Stimulated activated CD4-positive, alpha-beta T cell treated with anti-CD3 and anti-CD28 coated beads, TNF-alpha, amount 100 ng/mL, for 24 hours (primary cell): ENCODE data around the gene NDRG3.
A peak's percentile ranks its signal among the peaks of the same experiment; 100 is the strongest.

ENCODE experiments used
- DNase-seq, 3 experiments: peaks; one replicate each; pipeline ENCODE4 v3.0.0-alpha.2; 2020; ENCODE audit warnings: low read depth in 3 of 3

The NDRG3 gene

GRCh38 chr20:36745927-36746659, at the start of gene NDRG3:
Gene NDRG3 (minus strand): TSS chr20:36746090. CDS start chr20:36721735, 24,355 bp downstream.
- peak; percentile 81 to 90 (median 84) for DNase-seq

- no peak for DNase-seq
Measured at GRCh38 chr20:36794116-36794474, 48.2 kb upstream of the NDRG3 start.

- no peak for DNase-seq
Measured at GRCh38 chr20:36793294-36794115, 47.6 kb upstream of the NDRG3 start.

DNA sequence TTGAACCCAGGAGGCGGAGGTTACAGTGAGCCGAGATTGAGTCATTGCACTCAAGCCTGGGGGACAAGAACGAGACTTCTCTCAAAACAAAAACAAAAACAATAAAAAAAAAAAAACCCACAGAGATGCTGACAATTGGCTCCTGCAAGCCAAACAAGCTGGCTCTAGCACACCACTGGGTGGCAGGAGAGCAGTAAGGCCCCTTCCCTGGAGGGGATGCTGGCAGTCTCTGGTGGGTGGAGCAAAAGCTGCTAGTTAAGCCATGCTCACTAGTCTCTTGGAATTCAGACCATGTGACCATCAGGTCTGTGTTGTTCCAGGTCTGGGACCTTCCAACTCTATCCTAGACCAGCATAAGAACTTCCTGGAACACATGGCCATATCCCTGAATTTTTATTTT, 46.5 kb upstream of the NDRG3 start:
- DNase-seq = no peak

DNA sequence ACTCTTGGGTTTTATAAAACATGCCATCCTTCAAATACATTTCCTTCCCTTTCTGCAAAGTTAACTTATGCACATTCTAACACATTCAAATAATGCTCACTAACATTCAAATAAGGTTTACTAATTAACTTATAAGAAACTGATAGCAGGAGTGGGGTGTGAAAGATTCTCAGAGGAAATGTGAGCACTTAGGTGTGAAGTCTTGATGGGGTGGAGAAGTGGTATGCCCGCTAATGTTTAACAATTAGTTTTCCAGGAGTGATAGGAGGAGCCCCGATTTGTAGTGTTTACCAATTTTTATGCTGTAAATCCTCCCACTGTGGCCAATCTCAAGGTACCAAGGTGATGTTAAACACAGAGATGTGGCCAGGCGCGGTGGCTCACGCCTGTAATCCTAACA, 46.0 kb upstream of the NDRG3 start:
- DNase-seq = no peak

DNA sequence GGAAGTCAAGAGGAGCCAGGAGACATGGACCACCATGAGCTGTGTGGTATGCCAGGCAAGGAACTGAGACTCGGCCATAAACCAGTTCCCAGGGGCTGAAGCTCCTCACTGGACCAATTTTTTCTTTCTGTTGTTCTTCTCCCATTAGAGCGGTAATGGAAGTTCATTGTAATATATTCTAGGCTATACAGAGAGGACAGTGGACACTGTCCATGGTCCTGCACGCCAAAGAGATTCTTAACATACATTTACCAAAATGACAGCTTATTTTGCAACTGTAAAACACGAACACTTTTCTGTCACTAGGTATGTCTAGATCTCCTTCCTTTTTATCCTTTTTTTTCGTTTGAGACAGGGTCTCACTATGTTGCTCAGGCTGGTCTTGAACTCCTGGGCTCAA, 40.8 kb upstream of the NDRG3 start:
- no peak for DNase-seq

DNA sequence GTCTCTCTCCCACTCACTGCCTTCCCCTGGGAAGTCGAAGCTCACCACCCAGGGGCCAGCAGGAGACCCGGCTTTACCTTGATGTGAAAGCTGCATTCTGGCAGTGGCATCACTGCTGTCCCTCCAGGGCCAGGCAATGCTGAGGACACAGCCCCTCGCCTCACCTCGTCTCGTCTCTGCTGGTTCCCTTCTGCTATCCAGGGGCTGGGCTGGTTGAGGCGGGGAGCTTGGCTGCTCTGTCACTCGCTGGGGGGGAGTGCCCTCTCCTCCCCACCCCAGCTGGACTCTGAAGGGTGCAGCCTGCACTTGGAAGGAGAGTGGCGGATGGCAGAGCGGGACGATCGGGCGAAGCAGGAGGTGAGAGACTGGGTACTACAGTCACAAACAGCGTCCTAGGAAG, 40.4 kb upstream of the NDRG3 start:
- no peak for DNase-seq

- no peak for DNase-seq
Measured at GRCh38 chr20:36785308-36785707, 39.4 kb upstream of the NDRG3 start.

DNA sequence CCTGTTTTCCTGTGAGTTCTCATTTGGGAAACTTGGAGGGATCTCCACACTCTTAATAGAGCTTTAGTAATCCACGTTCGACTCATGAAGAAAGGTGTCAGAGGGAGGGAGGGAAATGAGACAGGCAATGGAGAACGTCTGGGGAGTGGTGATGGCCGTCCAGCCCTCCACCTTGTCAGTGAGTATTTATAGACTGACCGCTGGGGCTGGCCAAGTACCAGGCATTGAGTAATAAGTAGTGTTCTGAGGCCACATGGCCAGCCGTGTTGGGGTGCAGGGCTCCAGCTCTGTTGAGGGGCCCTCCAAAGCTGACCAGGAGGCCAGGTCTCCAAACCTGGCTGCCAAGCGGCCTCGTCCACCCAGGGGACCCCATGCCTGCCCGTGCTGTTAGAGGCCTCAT, 39.0 kb upstream of the NDRG3 start:
- no peak for DNase-seq

- DNase-seq = no peak
Measured at GRCh38 chr20:36784116-36784515, 38.2 kb upstream of the NDRG3 start.

DNA sequence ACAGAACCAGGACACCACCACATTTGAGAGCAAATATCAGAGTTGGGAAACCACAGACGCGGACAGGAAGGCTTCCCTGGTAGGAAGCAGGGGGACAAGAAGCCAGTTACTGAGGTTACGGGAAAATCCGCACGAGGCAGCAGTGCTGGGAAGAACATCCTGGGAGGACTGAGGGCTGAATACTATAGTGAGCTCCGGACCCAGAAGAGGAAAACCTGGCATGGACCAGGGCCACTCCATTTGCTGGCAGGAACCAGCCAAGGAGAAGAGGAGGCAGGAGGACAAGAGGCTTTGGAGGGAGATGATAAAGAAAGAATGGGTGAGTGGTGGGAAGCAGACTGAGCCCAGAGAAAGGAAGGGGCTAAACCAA, 33.8 kb upstream of the NDRG3 start:
- no peak for DNase-seq

DNA sequence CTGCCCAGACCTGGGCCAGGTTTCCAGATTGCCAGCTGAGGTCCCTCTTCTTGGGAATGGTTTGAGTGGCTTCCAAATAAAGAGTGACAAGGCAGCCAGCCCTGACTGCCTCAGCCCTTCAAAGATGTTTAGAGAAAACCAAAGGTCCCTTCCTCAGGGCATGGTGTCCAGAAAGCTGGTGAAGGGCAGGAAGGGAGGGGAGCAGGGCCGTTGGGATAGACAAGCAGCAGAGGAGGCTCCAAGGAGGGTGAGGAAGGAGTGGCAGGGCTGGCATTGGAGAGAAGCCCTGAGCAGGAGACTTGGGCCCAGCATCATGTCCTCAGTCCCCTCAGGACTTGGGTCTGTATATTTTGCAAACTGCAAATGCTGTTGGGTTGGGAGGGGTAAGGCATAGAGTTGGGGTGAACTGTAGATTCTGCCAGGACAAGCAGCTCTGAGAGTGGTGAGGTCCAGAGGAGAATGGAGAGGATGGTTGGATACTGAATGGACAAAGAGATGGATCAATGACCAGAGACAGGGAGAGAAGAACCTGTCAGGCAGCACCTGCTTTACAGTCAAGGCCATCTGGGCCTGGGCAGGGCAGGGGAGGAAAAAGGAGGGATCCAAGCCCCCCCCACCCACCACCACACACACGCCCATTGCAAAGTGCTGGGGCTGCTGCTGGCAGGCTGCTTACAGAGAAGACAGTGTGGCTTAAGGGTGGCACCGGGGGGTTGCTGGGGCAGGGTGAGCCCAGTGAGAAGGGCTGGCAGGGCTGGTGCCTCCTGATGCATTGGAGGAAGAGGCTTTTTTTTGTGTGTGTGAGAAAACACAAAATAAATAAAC, 33.2 kb upstream of the NDRG3 start:
- DNase-seq = no peak

- no peak for DNase-seq
Measured at GRCh38 chr20:36777576-36777975, 31.7 kb upstream of the NDRG3 start.

DNA sequence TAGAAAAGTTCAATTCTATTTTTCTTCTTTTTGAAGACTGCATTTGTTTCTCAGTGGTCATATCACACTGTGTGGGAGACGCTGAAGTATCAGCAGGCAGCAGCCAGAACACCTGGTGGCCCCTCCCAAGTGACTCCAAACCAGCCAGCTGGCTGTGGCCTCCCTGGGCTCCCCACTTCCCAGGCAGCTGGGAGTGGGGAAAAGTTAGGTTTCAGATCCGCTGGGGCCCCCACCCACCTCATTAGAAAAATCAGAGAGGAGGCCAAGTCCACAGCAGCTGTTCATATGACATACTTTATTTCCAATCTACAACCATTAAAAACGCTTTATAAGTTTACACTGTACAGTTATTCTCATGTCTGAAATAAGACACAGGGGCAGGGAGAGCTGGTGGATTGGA, 31.3 kb upstream of the NDRG3 start:
- no peak for DNase-seq

- DNase-seq = no peak
Measured at GRCh38 chr20:36775826-36776225, 29.9 kb upstream of the NDRG3 start.

DNA sequence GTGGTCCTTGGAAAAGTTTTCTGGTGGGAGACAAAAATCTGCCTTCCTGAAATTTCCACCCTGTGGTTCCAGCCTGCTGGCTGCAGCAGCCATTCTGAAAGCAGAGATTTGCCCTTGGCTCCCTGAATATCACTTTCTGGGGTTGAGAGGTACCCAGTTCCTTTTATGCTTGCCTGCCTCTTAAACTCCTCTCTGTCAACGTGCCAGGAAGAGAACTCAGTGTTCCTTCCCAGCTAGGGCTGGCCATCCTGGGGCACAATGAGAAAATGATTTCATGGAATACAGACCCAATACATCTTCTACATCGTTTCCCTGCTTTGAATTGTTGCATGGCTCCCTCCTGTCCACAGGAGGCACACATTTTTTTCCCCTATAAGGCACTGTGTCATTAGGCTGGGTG, 29.3 kb upstream of the NDRG3 start:
- DNase-seq = no peak

- peak; percentile 97 to 99 (median 98) for DNase-seq
Measured at GRCh38 chr20:36773597-36774390, 27.9 kb upstream of the NDRG3 start, which contains the start of gene DSN1. Gene DSN1 (minus strand): TSS chr20:36773763. CDS start chr20:36771458, 2,305 bp downstream.

- DNase-seq = no peak
Measured at GRCh38 chr20:36773107-36773596, 27.3 kb upstream of the NDRG3 start.

DNA sequence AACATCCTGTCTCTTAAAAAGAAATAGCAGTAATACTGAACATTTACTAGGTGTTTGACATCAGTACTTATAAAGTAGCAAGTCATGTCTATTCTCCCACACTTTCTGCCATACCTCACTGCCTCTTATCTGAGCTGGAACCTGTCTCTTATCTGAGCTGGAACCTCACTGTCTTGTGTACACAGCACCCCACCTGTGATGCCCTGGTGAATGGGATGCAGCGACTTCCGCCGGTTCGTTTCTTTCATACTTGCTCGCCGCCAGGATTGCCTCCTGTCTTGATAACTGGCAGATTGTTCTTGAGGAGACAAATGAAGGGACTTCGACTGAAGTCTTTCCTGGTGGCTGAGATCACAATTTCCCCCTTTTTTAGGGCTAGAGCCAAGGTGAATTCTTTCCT, 24.8 kb upstream of the NDRG3 start:
- DNase-seq = no peak

DNA sequence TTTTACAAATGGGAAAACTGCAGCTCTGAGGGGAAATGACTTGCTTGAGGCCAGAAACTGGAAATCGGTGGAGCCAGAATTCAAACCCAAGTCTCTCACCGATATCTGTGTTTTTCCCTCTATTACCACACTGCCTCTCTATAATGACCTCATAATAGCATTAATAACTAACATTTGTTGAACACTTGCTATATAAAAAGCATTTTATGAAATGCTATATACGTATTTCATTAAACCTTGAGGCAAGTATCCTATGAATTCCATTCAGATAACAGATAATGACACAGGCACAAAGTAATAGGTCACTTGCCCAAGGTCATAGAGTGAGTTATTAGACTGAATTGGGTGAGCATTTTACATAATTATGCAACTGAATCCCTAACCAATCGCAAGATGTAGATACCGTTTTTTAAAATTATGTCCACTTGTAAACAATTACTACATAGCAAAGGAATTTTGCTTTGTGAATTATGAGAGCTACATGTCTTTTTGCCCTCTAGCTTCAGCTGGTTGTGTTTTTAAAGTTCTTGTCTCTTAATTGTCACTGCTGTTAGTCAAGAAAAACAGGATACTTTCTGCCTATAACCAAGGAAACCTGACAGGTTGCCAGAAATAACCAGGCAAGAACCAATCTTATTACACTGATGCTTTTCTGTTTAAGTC, 23.0 kb upstream of the NDRG3 start:
- no peak for DNase-seq

DNA sequence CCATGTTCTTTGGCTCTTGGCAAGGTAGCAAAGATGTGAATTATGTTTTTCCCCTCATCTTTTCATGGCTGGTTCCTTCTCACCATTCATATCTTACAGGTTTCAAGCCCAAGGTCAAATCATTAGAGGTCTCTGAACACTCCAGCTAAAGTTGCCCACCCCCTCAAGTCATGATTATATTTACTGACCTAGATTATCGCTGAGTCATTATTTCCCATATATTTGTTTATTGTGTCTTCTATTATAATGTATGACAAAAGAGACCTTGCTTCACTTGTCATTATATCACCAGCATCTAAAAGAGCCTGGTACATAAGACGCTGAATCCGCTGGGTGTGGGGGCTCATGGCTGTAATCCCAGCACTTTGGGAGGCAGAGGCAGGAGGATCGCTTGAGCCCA, 15.2 kb upstream of the NDRG3 start:
- no peak for DNase-seq
